HL-60 (cell line): ENCODE measurements around the gene RAB26.

Experiments used
- CTCF ChIP-seq: IDR thresholded peaks from one replicate; pipeline ENCODE4 v1.5.1; 2011; ENCODE audit warnings: low read length, control low read depth, inconsistent platforms; ENCODE audit not compliant: insufficient read depth
- GABPA ChIP-seq: IDR thresholded peaks from 2 replicates; pipeline ENCODE4 v1.6.1; 2012; ENCODE audit warnings: low read depth
- POLR2AphosphoS5 ChIP-seq: IDR thresholded peaks from 2 replicates; pipeline ENCODE4 v1.6.1; 2012; ENCODE audit warnings: low read depth
- SPI1 ChIP-seq: IDR thresholded peaks from 2 replicates; pipeline ENCODE4 v1.6.1; 2012; ENCODE audit warnings: low read depth, mild to moderate bottlenecking, borderline replicate concordance

GRCh38 chr16:2191446-2191706 lies 43.0 kb downstream of the RAB26 start:
- TF ChIP-seq CTCF (no peak), GABPA (no peak), POLR2AphosphoS5 (no peak), SPI1 (no peak)
